Breast epithelium (tissue), 3 donors: ENCODE measurements around the gene OAT.

ENCODE experiments used
- CTCF ChIP-seq, 3 donors: fragments of 450-650 bp; IDR thresholded peaks; one replicate each; pipeline ENCODE4 v1.5.1; 2016 to 2017; ENCODE audit warnings: antibody characterized with exemption in 3 of 3, mild to moderate bottlenecking in 3 of 3, moderate library complexity in 3 of 3
- POLR2A ChIP-seq: fragments of 450-650 bp; IDR thresholded peaks from one replicate; pipeline ENCODE4 v1.6.1; 2016; ENCODE audit warnings: antibody characterized with exemption, mild to moderate bottlenecking, moderate library complexity

GRCh38 chr10:124433461-124433860 is 14.7 kb upstream of the OAT start:
- no peak for TF ChIP-seq POLR2A
- no peak for TF ChIP-seq CTCF (IDR thresholded peaks at IDR 0.05)
